Endometrial microvascular endothelial cells (primary cell): ENCODE measurements around the gene NDUFS2. TPM values are rescaled to one million over a fixed set of nuclear protein-coding genes. Genes with fewer than 3 reads are reported as not detected.

ENCODE experiments used
- in situ Hi-C: cut with HindIII; loops from 2 replicates; pipeline ENCODE4 v1.10.0; 2017; ENCODE audit warnings: low sequenced_read_pairs, low pct_unique_long_range_greater_than_20kb; ENCODE audit errors: inconsistent ontology term
- total RNA-seq: library from RNA; depleted of rRNA; stranded (reverse); fragments of >200 nt; gene quantifications from one replicate; pipeline ENCODE4 v1.2.3, GENCODE V29; 2015; ENCODE audit errors: inconsistent ontology term

The NDUFS2 gene
- total RNA-seq, 1 donor from 2014 or later: 161 TPM

GRCh38 chr1:161191971-161192370, 10.2 kb upstream of the NDUFS2 start:
- in situ Hi-C loops: no loop called here

- in situ Hi-C loops: no loop called here
Observed at GRCh38 chr1:161192476-161193465, 9.4 kb upstream of the NDUFS2 start.

GRCh38 chr1:161193561-161194235, 8.5 kb upstream of the NDUFS2 start:
- in situ Hi-C loops: no loop called here

DNA sequence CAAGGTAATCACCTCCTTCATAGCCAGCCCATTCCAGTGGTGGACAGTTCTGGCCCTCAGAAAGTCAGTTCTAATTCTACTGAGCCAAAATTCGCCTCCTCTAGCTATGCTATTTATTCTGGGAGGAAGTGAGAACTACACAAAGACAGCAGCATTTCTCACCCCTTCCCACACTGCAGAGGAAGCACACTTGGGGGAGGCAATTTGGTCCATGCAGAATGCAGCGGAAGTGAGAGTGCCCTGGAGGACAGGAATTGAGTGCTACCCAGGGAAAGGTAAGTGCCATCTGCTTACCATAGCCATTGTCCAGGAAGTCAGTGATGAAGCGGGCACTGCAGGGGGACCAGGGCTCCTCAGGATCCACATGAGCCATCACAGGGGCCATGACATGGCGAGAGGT, 7.0 kb upstream of the NDUFS2 start:
- in situ Hi-C loops: no loop called here

- in situ Hi-C loops: no loop called here
Observed at GRCh38 chr1:161196111-161196510, 6.1 kb upstream of the NDUFS2 start.

- in situ Hi-C loops: no loop called here
Observed at GRCh38 chr1:161196521-161197451, 5.4 kb upstream of the NDUFS2 start.

DNA sequence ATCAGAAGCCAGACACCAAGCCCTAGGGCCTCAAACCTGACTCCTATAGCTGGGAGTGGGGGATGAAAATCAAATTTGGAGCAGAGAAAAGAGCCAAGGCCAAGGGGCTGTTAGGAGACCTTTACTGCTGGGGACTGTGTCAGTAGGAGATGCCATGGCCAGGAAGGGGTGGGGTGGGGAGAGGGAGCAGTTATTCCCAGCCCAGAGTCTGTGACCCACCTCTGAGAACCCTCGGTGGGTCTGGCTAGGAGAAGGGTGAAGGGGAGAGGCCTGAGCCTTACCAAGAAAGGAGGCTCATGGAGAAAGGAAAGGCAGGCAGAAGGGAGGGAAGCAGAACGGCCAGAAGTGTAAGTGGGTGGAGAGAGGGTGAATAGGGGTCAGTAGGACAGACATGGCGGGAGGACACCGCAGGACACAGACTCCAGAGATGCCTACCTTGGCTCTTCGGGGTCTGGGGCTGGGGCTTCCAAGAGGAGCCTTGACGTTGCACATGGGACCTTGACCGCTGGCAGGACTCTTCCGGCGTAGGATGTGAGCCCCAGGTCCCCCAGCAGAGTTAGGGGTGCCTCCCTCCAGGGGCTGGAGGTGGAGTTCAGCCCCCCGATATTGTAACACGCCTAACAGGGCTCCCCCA, 4.5 kb upstream of the NDUFS2 start:
- in situ Hi-C loops: no loop called here

DNA sequence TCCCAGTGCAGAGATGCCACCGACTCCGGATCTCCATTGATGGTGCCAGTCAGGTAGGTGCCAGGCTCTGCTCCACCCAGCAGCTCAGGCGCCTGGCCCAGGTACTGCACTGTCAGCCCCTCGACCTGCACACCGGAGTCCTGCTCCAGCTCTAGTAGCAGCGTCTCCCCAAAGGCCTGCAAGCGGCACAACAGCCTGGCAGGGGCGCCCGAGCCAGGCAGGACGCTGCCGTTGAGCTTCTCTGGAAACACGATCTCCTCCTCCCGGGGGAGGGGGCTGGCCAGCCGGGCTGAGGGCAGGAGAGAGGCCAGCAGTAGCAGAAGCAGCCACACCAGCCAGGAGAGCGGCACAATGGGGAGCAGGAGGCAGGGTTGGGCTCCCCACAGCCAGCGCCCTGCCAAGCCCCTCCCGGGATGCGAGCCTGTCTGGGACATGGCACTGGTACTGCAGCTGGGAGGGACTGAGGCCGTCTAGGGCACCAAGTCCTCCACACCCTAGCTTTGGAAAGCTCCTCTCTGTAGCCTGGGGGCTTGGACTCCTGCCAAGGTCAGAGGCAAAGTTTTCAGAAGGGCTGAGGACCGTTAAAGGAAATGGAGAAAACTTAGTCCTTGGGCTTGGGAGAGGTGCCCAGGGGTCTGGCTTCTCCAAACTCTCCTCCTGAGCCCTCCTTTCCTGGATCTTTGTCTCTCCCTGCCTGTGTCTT, 3.8 kb upstream of the NDUFS2 start:
- in situ Hi-C loops: no loop called here

GRCh38 chr1:161198897-161199431, 3.2 kb upstream of the NDUFS2 start, which contains the start of gene ADAMTS4:
TSS of gene ADAMTS4 (minus strand) at chr1:161199054. CDS start at chr1:161198627, 427 bp downstream.
- in situ Hi-C loops: no loop called here

- in situ Hi-C loops: loop anchor here (25.0 kb wide), 1 partner anchor 163 kb away; the partner anchor contains the start of gene CFAP126
Observed at GRCh38 chr1:161199506-161200139, 2.5 kb upstream of the NDUFS2 start.

DNA sequence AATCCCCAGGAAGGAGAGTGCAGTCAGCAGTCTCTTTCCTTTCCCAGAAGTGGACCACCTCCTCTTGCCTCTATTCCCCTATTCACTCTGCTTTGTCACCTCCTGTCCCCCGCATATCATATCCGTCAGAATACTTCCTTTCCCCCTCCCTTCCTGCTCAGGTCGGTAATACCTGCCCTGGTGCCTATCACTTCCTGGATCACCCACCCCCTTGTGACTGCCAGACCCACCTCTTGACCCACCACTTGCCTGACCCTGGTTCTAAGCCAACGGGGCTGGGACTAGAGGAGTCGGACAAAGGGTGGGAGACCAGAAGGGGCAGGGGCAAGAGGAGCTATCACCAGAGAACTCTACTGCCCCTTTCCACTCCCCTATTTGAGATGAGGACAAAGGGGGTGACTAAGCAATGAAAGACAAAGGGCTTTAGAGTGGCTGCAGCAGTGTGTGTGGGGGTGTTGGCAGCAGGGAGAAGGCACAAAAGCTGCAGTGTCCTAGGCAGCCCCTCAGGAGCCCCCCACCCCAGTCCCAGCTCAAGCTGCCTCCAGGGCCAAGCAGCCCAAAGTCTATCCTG, 1.7 kb upstream of the NDUFS2 start:
- in situ Hi-C loops: loop anchor here (25.0 kb wide), 1 partner anchor 162 kb away; the partner anchor contains the start of gene CFAP126

- in situ Hi-C loops: loop anchor here (25.0 kb wide), 1 partner anchor 161 kb away; the partner anchor contains the start of gene CFAP126
Observed at GRCh38 chr1:161200992-161201835, 953 bp upstream of the NDUFS2 start.

DNA sequence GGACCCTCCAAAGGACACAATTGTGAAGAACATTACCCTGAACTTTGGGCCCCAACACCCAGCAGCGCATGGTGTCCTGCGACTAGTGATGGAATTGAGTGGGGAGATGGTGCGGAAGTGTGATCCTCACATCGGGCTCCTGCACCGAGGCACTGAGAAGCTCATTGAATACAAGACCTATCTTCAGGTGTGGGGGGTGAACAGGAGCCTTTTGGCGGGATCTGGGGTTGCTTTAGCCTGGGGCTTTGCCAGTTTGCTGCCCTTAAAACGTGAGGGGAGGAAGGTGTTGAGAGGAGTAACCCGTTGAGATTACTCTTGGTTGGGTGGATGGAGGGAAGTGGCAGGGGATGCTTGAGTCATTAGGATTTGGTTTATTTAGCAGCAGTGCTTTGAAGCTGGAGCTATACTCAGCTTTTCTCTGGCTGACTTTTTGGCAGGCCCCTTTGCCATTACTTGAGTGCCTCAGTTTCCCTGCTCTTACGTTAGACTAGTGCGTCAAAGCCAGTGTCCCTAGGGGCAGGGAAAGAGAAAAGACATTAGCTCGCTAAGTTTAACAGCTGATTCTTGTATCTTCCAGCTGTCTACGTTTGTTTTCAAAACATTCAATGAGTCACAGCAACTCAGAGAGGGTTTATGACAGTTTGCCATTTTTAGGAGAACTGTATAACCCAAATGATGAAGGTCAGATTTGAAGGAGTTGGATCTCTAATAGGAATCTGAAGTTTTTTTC, 4.4 kb downstream of the NDUFS2 start:
- in situ Hi-C loops: loop anchor here (25.0 kb wide), 1 partner anchor 156 kb away; the partner anchor contains the start of gene CFAP126

DNA sequence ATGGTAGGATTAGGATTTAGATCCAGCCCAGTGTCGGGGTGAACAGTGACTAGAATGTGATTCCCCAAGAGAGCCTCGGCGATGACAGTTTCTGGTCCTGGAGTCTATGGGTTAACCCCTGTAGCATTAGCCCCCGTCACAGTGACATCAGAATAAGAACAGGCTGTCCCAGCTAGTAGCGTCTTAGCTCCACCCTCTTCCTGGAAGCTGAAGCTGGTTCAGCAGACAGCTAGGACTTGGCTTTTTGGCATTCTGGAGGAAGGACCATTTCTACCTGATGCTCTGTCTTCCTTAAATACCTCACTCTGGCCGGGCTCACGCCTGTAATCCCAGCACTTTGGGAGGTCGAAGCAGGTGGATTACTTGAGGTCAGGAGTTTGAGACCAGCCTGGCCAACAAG, 5.0 kb downstream of the NDUFS2 start:
- in situ Hi-C loops: loop anchor here (25.0 kb wide), 1 partner anchor 155 kb away; the partner anchor contains the start of gene CFAP126
